HuH-7 (cell line): ENCODE data around the gene THEMIS.
"Not testable (repeated sequence)": the region's sequence is repeated elsewhere in the genome, so short reads cannot be mapped to it uniquely, and the experiment has no call there.

ENCODE experiments used
- DNase-seq: peaks from one replicate; pipeline ENCODE4 v3.0.0; 2011; ENCODE audit warnings: low spot score

The THEMIS gene

GRCh38 chr6:127796713-127797112 lies 104.1 kb downstream of the THEMIS start:
- no peak for DNase-seq

- DNase-seq: no peak
These were observed 106.5 kb downstream of the THEMIS start for GRCh38 chr6:127794405-127794804.

GRCh38 chr6:127793396-127793795 lies 107.5 kb downstream of the THEMIS start:
- DNase-seq: no peak

GRCh38 chr6:127792616-127793015 lies 108.2 kb downstream of the THEMIS start:
- no peak for DNase-seq

- DNase-seq: no peak
These were observed 108.9 kb downstream of the THEMIS start for GRCh38 chr6:127791779-127792528.

GRCh38 chr6:127790571-127790970 lies 110.3 kb downstream of the THEMIS start:
- no peak for DNase-seq

- no peak for DNase-seq
These were observed 114.7 kb downstream of the THEMIS start for GRCh38 chr6:127786109-127786508.

- DNase-seq: no peak
These were observed 116.4 kb downstream of the THEMIS start for GRCh38 chr6:127784468-127784867.

- DNase-seq: not testable (repeated sequence)
These were observed 119.1 kb downstream of the THEMIS start for GRCh38 chr6:127781636-127782272.

- DNase-seq: no peak
These were observed 124.5 kb downstream of the THEMIS start for GRCh38 chr6:127776320-127776719.

- DNase-seq: no peak
These were observed 125.5 kb downstream of the THEMIS start for GRCh38 chr6:127775371-127775770.

- no peak for DNase-seq
These were observed 132.1 kb downstream of the THEMIS start for GRCh38 chr6:127768745-127769144.

GRCh38 chr6:127768223-127768622 lies 132.6 kb downstream of the THEMIS start:
- DNase-seq: no peak

- no peak for DNase-seq
These were observed 134.9 kb downstream of the THEMIS start for GRCh38 chr6:127765949-127766348.

GRCh38 chr6:127762284-127762683 lies 138.6 kb downstream of the THEMIS start:
- no peak for DNase-seq

- DNase-seq: no peak
These were observed 139.8 kb downstream of the THEMIS start for GRCh38 chr6:127761084-127761483.

- no peak for DNase-seq
These were observed 151.8 kb downstream of the THEMIS start for GRCh38 chr6:127749095-127749494.

- no peak for DNase-seq
These were observed 152.6 kb downstream of the THEMIS start for GRCh38 chr6:127748290-127748689.

GRCh38 chr6:127738423-127738822 lies 162.4 kb downstream of the THEMIS start:
- no peak for DNase-seq

GRCh38 chr6:127737768-127738167 lies 163.1 kb downstream of the THEMIS start:
- DNase-seq: no peak

- DNase-seq: peak; percentile 36
These were observed 163.8 kb downstream of the THEMIS start for GRCh38 chr6:127737009-127737486.

GRCh38 chr6:127732927-127733326 lies 167.9 kb downstream of the THEMIS start:
- DNase-seq: no peak

GRCh38 chr6:127727260-127727953 lies 173.5 kb downstream of the THEMIS start:
- DNase-seq: no peak
